ENCODE data around the gene SGO2.

- TF ChIP-seq TSHZ2 (CRISPR knock-in tag; IDR thresholded peaks at IDR 0.05) (no peak), ZNF565 (CRISPR knock-in tag; conservative IDR thresholded peaks at IDR 0.05; ENCODE audit: low read depth) (no peak), ZFP30 (CRISPR knock-in tag; IDR thresholded peaks at IDR 0.05) (no peak), RARB (CRISPR knock-in tag; IDR thresholded peaks at IDR 0.05) (no peak), SNAI2 (CRISPR knock-in tag; IDR thresholded peaks at IDR 0.05) (no peak), OSR1 (CRISPR knock-in tag; IDR thresholded peaks at IDR 0.05) (no peak), PATZ1 (CRISPR knock-in tag; IDR thresholded peaks at IDR 0.05; ENCODE audit: borderline replicate concordance) (no peak), PPARA (CRISPR knock-in tag; IDR thresholded peaks at IDR 0.05; ENCODE audit: borderline replicate concordance) (no peak), ZNF70 (CRISPR knock-in tag; IDR thresholded peaks at IDR 0.05) (no peak)
- TF ChIP-seq, protein P1, sequence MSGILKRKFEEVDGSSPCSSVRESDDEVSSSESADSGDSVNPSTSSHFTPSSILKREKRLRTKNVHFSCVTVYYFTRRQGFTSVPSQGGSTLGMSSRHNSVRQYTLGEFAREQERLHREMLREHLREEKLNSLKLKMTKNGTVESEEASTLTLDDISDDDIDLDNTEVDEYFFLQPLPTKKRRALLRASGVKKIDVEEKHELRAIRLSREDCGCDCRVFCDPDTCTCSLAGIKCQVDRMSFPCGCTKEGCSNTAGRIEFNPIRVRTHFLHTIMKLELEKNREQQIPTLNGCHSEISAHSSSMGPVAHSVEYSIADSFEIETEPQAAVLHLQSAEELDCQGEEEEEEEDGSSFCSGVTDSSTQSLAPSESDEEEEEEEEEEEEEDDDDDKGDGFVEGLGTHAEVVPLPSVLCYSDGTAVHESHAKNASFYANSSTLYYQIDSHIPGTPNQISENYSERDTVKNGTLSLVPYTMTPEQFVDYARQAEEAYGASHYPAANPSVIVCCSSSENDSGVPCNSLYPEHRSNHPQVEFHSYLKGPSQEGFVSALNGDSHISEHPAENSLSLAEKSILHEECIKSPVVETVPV (CRISPR knock-in tag; IDR thresholded peaks at IDR 0.05), result no peak
- TF ChIP-seq, protein P2, sequence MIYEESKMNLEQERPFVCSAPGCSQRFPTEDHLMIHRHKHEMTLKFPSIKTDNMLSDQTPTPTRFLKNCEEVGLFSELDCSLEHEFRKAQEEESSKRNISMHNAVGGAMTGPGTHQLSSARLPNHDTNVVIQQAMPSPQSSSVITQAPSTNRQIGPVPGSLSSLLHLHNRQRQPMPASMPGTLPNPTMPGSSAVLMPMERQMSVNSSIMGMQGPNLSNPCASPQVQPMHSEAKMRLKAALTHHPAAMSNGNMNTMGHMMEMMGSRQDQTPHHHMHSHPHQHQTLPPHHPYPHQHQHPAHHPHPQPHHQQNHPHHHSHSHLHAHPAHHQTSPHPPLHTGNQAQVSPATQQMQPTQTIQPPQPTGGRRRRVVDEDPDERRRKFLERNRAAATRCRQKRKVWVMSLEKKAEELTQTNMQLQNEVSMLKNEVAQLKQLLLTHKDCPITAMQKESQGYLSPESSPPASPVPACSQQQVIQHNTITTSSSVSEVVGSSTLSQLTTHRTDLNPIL (CRISPR knock-in tag; IDR thresholded peaks at IDR 0.05; ENCODE audit: low read depth), result no peak
Measured at GRCh38 chr2:200596774-200597570, 71.0 kb downstream of the SGO2 start.

Data from SK-N-SH treated with all-trans-retinoic acid at 6 μM for 48 hours (cell line).